Mesodermal cell (in vitro differentiated cells): ENCODE results near the gene ZNF586.
"Not testable (repeated sequence)": the region's sequence is repeated elsewhere in the genome, so short reads cannot be mapped to it uniquely, and the experiment has no call there.

Experiments used
- H3K27ac ChIP-seq: 2 replicates; pipeline ENCODE4 v1.7.0; 2013; ENCODE audit warnings: mild to moderate bottlenecking, low read depth, low read length, moderate library complexity; ENCODE audit not compliant: severe bottlenecking
- H3K36me3 ChIP-seq: 2 replicates; pipeline ENCODE4 v1.7.1; 2013; ENCODE audit warnings: mild to moderate bottlenecking, low read length, moderate library complexity; ENCODE audit not compliant: control insufficient read depth, insufficient read depth
- H3K4me1 ChIP-seq: one replicate; pipeline ENCODE4 v1.7.1; 2013; ENCODE audit warnings: mild to moderate bottlenecking, low read length; ENCODE audit not compliant: insufficient read depth, control insufficient read depth, poor library complexity, severe bottlenecking
- H3K4me3 ChIP-seq: 2 replicates; pipeline ENCODE4 v1.7.0; 2013; ENCODE audit warnings: low read length, control low read depth, mild to moderate bottlenecking; ENCODE audit not compliant: insufficient read depth, poor library complexity, severe bottlenecking; ENCODE audit errors: extremely low read depth
- H3K9me3 ChIP-seq: 2 replicates; pipeline ENCODE4 v1.7.1; 2013; ENCODE audit warnings: mild to moderate bottlenecking, low read length, moderate library complexity; ENCODE audit not compliant: control insufficient read depth
- WGBS, 2 experiments: methylation state at CpG; one replicate each; pipeline ENCODE4 v1.1.5; 2013; ENCODE audit warnings: missing lambda C conversion rate in 2 of 2; ENCODE audit not compliant: insufficient coverage in 2 of 2; 5-methylcytosine and 5-hydroxymethylcytosine counted together

Gene ZNF586

DNA sequence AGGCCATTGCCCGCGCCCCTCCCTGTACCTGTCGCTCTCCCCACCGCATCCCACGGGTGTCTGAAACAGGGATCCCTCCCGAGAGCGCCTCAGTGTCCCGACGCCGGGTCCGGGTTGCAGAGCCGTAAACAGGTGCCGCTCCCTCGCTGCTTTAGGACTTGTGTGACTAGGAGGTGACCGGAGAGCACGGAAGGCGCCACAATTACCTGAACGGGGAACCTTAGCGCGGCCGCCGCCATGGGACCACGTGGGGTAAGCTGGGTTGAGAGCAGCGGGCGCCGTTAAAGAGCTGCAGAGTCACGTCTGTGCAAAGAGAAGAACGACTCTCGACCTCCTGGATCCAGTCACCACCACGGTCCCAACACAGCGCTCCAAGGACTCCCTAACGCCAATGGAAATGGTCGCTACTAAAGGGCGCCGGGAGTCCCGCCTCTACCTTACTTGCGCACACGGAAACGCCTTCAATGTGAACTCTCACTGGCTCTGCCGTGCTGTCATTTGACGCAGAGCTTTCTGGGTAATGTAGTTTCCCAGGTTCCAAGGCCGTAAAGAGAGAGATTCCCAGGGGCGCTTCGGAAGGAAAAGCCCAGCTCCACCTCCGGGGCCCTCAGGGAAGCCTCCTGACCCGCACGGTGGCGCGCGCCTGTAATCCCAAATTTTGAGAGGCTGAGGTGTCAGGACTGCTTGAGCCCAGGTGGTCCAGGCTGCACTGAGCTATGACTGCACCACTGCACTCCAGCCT, 45.2 kb downstream of the ZNF586 start, which contains the start of gene ZNF552:
Gene ZNF552 (minus strand): TSS at position 409 of the 742 bp plus-strand sequence. CDS start 170 bp downstream, at position 239.
- WGBS, 2 experiments: 2% methylated on average over 44 to 45 of the region's 50 CpGs
- Histone ChIP-seq H3K9me3 (no peaks in the 10 kb centered on the region), H3K27ac (peak within 1 kb of the TSS; percentile 53), H3K4me1 (peaks cover 3% of the 10 kb centered on the region), H3K4me3 (peak within 1 kb of the TSS; percentile 95), H3K36me3 (peaks cover 22% of the 10 kb centered on the region)

GRCh38 chr19:57815247-57816075, 46.0 kb downstream of the ZNF586 start:
- Histone ChIP-seq H3K4me1 (peaks cover 3% of the 10 kb centered on the region), H3K36me3 (peaks cover 16% of the 10 kb centered on the region), H3K4me3 (peak overlapping the region; percentile 95), H3K27ac (no peak overlapping the region), H3K9me3 (no peaks in the 10 kb centered on the region)
- WGBS, 2 experiments: 95 to 99% methylated on average over 13 to 15 of the region's 17 CpGs

- 96 to 97% methylated on average over 6 of the region's 7 CpGs for WGBS, 2 experiments
Observed at GRCh38 chr19:57816652-57817051, 47.2 kb downstream of the ZNF586 start.

GRCh38 chr19:57817976-57818375, 48.5 kb downstream of the ZNF586 start:
- Histone ChIP-seq H3K36me3 (peaks cover 11% of the 10 kb centered on the region), H3K27ac (no peak overlapping the region), H3K4me3 (no peak overlapping the region), H3K9me3 (no peaks in the 10 kb centered on the region), H3K4me1 (peaks cover 8% of the 10 kb centered on the region)
- WGBS, 2 experiments: 94 to 95% methylated on average over 11 to 13 of the region's 14 CpGs

More at GRCh38 chr19:57816652-57817051, 47.2 kb downstream of the ZNF586 start:
- Histone ChIP-seq H3K4me3 (no peak overlapping the region), H3K36me3 (peaks cover 16% of the 10 kb centered on the region), H3K4me1 (peaks cover 8% of the 10 kb centered on the region), H3K27ac (no peak overlapping the region), H3K9me3 (no peaks in the 10 kb centered on the region)

GRCh38 chr19:57818378-57818777, 48.9 kb downstream of the ZNF586 start:
- Histone ChIP-seq H3K4me3 (no peak overlapping the region), H3K27ac (no peak overlapping the region), H3K4me1 (peaks cover 8% of the 10 kb centered on the region), H3K9me3 (no peaks in the 10 kb centered on the region), H3K36me3 (peaks cover 10% of the 10 kb centered on the region)
- WGBS, 2 experiments: 87 to 98% methylated on average over 7 of the region's 7 CpGs

- peaks cover 12% of the 10 kb centered on the region for H3K36me3 ChIP-seq
- H3K9me3 ChIP-seq: no peaks in the 10 kb centered on the region
- H3K27ac ChIP-seq: peak overlapping the region; percentile 79
- peaks cover 8% of the 10 kb centered on the region for H3K4me1 ChIP-seq
- WGBS, 2 experiments: 0 to 1% methylated on average over 37 to 40 of the region's 44 CpGs
- peak overlapping the region; percentile 100 for H3K4me3 ChIP-seq
Observed at GRCh38 chr19:57819475-57820148, 50.1 kb downstream of the ZNF586 start.

GRCh38 chr19:57820599-57820998, 51.1 kb downstream of the ZNF586 start:
- 78 to 100% methylated on average over 4 to 5 of the region's 6 CpGs for WGBS, 2 experiments
- Histone ChIP-seq H3K27ac (no peak overlapping the region), H3K36me3 (peaks cover 22% of the 10 kb centered on the region), H3K4me3 (peak overlapping the region; percentile 100), H3K9me3 (no peaks in the 10 kb centered on the region), H3K4me1 (peaks cover 8% of the 10 kb centered on the region)

- Histone ChIP-seq H3K4me3 (peak overlapping the region; percentile 100), H3K36me3 (peaks cover 27% of the 10 kb centered on the region)
- no CpG with 5 or more reads among the region's 3 CpGs for WGBS, 2 experiments
- not testable (repeated sequence) for H3K4me1 ChIP-seq, H3K27ac ChIP-seq, H3K9me3 ChIP-seq
Observed at GRCh38 chr19:57821095-57821494, 51.6 kb downstream of the ZNF586 start.

DNA sequence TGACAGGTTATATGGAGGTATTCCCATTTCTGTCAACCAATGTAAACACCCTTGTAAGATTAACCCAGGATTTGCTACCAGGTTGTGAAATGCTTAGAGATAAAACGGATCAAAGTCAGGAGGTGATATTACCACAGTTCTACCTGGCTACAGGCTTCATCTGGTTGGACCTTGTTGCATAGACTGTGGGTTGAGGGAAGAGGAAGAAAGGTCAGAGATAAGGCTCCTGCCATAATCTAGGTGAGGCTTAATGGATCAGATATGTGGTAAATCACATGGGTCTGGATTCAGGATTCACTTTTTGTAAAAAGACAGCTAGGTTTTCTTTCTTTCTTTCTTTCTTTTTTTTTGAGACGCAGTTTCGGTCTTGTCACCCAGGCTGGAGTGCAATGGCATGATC, 52.0 kb downstream of the ZNF586 start:
- not testable (repeated sequence) for H3K27ac ChIP-seq, H3K4me3 ChIP-seq
- 93% methylated on average over 2 of the region's 3 CpGs; no CpG with 5 or more reads in 1 of the 2 experiments for WGBS, 2 experiments

DNA sequence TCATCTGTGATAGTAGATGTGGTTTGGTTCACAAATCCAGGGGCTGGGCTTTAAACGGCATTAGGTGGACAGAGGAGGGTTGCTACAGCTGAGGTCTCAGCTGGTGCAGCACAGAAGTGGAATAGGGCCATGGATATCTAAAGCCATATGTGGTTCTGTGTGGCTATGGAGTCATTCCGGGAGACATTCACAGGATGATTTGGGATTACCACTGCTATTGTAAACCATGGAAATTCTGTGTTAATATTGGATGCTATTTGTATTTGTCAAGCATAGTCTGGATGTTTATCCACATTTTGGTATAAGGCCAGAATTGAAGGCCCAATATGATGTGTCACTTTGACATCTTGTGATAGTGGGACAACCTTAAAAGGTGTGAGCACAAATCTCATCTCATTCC, 53.7 kb downstream of the ZNF586 start:
- H3K36me3 ChIP-seq: peaks cover 37% of the 10 kb centered on the region
- 100% methylated on average over 1 of the region's 2 CpGs; no CpG with 5 or more reads in 1 of the 2 experiments for WGBS, 2 experiments
- H3K27ac ChIP-seq: not testable (repeated sequence)

More for the DNA sequence above, 52.0 kb downstream of the ZNF586 start:
- peaks cover 31% of the 10 kb centered on the region for H3K36me3 ChIP-seq
- H3K9me3 ChIP-seq, H3K4me1 ChIP-seq: not testable (repeated sequence)

More for the DNA sequence above, 53.7 kb downstream of the ZNF586 start:
- not testable (repeated sequence) for H3K4me1 ChIP-seq, H3K9me3 ChIP-seq, H3K4me3 ChIP-seq
